WTC11 (cell line): Measurements from ENCODE around the gene RREB1. TPM values are rescaled to one million over a fixed set of nuclear protein-coding genes. Genes with fewer than 3 reads are reported as not detected.

Experiments used
- ATAC-seq: fragments of 200-7000 bp; cut with Tn5 transposase; 2 replicates; pipeline ENCODE4 v1.10.0; 2021; ENCODE audit warnings: mild to moderate bottlenecking, moderate library complexity
- CTCF ChIA-PET: fragments of 300-600 bp; sonication (Branson Sonifier 250); formaldehyde crosslinking; loops from one replicate; lab custom pipeline; 2021; ENCODE audit warnings: antibody characterized with exemption; lab: Charles Lee
- POLR2A ChIA-PET: fragments of 350-600 bp; sonication (Branson Sonifier 250); formaldehyde crosslinking; loops from one replicate; lab custom pipeline; 2021; ENCODE audit warnings: antibody characterized with exemption; lab: Charles Lee
- DNase-seq: peaks from one replicate; pipeline ENCODE4 v3.0.0; 2021; ENCODE audit warnings: low spot score
- H3K27ac Mint-ChIP-seq: 2 replicates; pipeline ENCODE4 v1.8.0; 2021; ENCODE audit warnings: mixed read lengths
- H3K27me3 Mint-ChIP-seq: 2 replicates; pipeline ENCODE4 v1.8.0; 2021; ENCODE audit warnings: low read depth, mild to moderate bottlenecking, moderate library complexity, mixed read lengths
- H3K36me3 Mint-ChIP-seq: 2 replicates; pipeline ENCODE4 v1.8.0; 2021; ENCODE audit warnings: mixed read lengths
- H3K4me1 Mint-ChIP-seq: 2 replicates; pipeline ENCODE4 v1.8.0; 2022; ENCODE audit warnings: mixed read lengths
- H3K4me3 Mint-ChIP-seq: 2 replicates; pipeline ENCODE4 v1.8.0; 2021; ENCODE audit warnings: mild to moderate bottlenecking, moderate library complexity, mixed read lengths
- H3K9me3 Mint-ChIP-seq: 2 replicates; pipeline ENCODE4 v1.8.0; 2021; ENCODE audit warnings: mixed read lengths
- ATF1 ChIP-seq: sonication (generic); formaldehyde crosslinking; IDR thresholded peaks from 2 replicates; pipeline ENCODE4 v1.8.1; 2023; ENCODE audit warnings: mild to moderate bottlenecking, moderate library complexity, missing genetic modification reagents
- ELF4 ChIP-seq: sonication (generic); formaldehyde crosslinking; IDR thresholded peaks from 2 replicates; pipeline ENCODE4 v1.8.1; 2022; ENCODE audit warnings: low read depth, mild to moderate bottlenecking, moderate library complexity, missing genetic modification reagents
- GRHL2 ChIP-seq: fragments of 250-450 bp; sonication (Bioruptor Pico); IDR thresholded peaks from 2 replicates; pipeline ENCODE4 v1.8.0; 2022; ENCODE audit warnings: mild to moderate bottlenecking, moderate library complexity; ENCODE audit not compliant: insufficient replicate concordance, severe bottlenecking
- JUN ChIP-seq: sonication (generic); formaldehyde crosslinking; IDR thresholded peaks from 2 replicates; pipeline ENCODE4 v1.8.0; 2023; ENCODE audit warnings: mild to moderate bottlenecking, missing genetic modification reagents
- NR1H2 ChIP-seq: sonication (generic); formaldehyde crosslinking; IDR thresholded peaks from 2 replicates; pipeline ENCODE4 v1.9.0; 2021; ENCODE audit warnings: mild to moderate bottlenecking, moderate library complexity, missing genetic modification reagents
- TEAD1 ChIP-seq: sonication (generic); formaldehyde crosslinking; IDR thresholded peaks from 2 replicates; pipeline ENCODE4 v1.8.0; 2022; ENCODE audit warnings: mild to moderate bottlenecking, missing genetic modification reagents
- TP53 ChIP-seq: sonication (generic); formaldehyde crosslinking; IDR thresholded peaks from 2 replicates; pipeline ENCODE4 v1.8.1; 2023; ENCODE audit warnings: mild to moderate bottlenecking, missing genetic modification reagents
- total RNA-seq: library from RNA; stranded (reverse); gene quantifications from 3 replicates; pipeline ENCODE4 v1.2.3, GENCODE V29; 2021
- TF ChIP-seq, protein P1 (sequence below): sonication (generic); formaldehyde crosslinking; IDR thresholded peaks from 2 replicates; pipeline ENCODE4 v1.8.0; 2022; ENCODE audit warnings: missing genetic modification reagents
- TF ChIP-seq, protein P2 (sequence below): sonication (generic); formaldehyde crosslinking; IDR thresholded peaks from 2 replicates; pipeline ENCODE4 v1.8.0; 2023; ENCODE audit warnings: missing genetic modification reagents
- TF ChIP-seq, protein P3 (sequence below): sonication (generic); formaldehyde crosslinking; IDR thresholded peaks from 2 replicates; pipeline ENCODE4 v1.8.0; 2022; ENCODE audit warnings: mild to moderate bottlenecking, missing genetic modification reagents
- TF ChIP-seq, protein P4 (sequence below): fragments of 250-450 bp; sonication (Bioruptor Pico); IDR thresholded peaks from 2 replicates; pipeline ENCODE4 v1.9.0; 2021; ENCODE audit warnings: moderate library complexity, mild to moderate bottlenecking, inconsistent platforms, borderline replicate concordance
- TF ChIP-seq, protein P5 (sequence below): sonication (generic); formaldehyde crosslinking; IDR thresholded peaks from 2 replicates; pipeline ENCODE4 v1.8.1; 2022; ENCODE audit warnings: mild to moderate bottlenecking, missing genetic modification reagents, moderate library complexity, borderline replicate concordance

The RREB1 gene
- total RNA-seq, 1 experiment from 2014 or later: 38.5 TPM

DNA sequence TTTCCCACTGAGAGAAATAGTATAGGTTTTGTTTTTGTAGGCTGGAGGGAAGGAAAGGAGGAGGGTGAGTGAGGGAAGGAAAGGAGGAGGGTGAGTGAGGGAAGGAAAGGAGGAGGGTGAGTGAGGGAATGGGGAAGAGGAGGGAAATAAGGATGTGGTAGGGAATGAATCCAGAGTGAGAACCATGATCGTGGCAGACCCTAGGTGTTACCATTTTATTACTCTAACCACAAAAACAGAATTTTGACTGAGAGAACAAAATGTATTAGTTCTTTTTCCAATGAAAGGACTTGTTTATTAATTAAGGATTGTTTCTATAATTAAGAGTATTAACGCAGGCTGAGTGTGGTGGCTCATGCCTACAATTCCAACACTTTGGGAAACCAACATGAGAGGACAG, 188.8 kb downstream of the RREB1 start:
- no peak overlapping the region for H3K4me3 Mint-ChIP-seq
- TF ChIP-seq GRHL2 (no peak), NR1H2 (CRISPR knock-in tag) (no peak), TEAD1 (CRISPR knock-in tag) (no peak), ELF4 (no peak), TP53 (CRISPR knock-in tag) (no peak)
- TF ChIP-seq, protein P1, sequence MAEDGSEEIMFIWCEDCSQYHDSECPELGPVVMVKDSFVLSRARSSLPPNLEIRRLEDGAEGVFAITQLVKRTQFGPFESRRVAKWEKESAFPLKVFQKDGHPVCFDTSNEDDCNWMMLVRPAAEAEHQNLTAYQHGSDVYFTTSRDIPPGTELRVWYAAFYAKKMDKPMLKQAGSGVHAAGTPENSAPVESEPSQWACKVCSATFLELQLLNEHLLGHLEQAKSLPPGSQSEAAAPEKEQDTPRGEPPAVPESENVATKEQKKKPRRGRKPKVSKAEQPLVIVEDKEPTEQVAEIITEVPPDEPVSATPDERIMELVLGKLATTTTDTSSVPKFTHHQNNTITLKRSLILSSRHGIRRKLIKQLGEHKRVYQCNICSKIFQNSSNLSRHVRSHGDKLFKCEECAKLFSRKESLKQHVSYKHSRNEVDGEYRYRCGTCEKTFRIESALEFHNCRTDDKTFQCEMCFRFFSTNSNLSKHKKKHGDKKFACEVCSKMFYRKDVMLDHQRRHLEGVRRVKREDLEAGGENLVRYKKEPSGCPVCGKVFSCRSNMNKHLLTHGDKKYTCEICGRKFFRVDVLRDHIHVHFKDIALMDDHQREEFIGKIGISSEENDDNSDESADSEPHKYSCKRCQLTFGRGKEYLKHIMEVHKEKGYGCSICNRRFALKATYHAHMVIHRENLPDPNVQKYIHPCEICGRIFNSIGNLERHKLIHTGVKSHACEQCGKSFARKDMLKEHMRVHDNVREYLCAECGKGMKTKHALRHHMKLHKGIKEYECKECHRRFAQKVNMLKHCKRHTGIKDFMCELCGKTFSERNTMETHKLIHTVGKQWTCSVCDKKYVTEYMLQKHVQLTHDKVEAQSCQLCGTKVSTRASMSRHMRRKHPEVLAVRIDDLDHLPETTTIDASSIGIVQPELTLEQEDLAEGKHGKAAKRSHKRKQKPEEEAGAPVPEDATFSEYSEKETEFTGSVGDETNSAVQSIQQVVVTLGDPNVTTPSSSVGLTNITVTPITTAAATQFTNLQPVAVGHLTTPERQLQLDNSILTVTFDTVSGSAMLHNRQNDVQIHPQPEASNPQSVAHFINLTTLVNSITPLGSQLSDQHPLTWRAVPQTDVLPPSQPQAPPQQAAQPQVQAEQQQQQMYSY (CRISPR knock-in tag): no peak
- TF ChIP-seq, protein P2, sequence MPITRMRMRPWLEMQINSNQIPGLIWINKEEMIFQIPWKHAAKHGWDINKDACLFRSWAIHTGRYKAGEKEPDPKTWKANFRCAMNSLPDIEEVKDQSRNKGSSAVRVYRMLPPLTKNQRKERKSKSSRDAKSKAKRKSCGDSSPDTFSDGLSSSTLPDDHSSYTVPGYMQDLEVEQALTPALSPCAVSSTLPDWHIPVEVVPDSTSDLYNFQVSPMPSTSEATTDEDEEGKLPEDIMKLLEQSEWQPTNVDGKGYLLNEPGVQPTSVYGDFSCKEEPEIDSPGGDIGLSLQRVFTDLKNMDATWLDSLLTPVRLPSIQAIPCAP (CRISPR knock-in tag): no peak
- TF ChIP-seq, protein P3, sequence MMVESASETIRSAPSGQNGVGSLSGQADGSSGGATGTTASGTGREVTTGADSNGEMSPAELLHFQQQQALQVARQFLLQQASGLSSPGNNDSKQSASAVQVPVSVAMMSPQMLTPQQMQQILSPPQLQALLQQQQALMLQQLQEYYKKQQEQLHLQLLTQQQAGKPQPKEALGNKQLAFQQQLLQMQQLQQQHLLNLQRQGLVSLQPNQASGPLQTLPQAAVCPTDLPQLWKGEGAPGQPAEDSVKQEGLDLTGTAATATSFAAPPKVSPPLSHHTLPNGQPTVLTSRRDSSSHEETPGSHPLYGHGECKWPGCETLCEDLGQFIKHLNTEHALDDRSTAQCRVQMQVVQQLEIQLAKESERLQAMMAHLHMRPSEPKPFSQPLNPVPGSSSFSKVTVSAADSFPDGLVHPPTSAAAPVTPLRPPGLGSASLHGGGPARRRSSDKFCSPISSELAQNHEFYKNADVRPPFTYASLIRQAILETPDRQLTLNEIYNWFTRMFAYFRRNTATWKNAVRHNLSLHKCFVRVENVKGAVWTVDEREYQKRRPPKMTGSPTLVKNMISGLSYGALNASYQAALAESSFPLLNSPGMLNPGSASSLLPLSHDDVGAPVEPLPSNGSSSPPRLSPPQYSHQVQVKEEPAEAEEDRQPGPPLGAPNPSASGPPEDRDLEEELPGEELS: no peak
- H3K36me3 Mint-ChIP-seq: peaks cover 67% of the 10 kb centered on the region
- H3K27me3 Mint-ChIP-seq: no peaks in the 10 kb centered on the region
- no peaks in the 10 kb centered on the region for H3K4me1 Mint-ChIP-seq
- DNase-seq (no peak), ATAC-seq (no peak)
- POLR2A ChIA-PET: no interaction called here
- CTCF ChIA-PET: interaction anchor here (0.6 kb wide), 1 partner anchor 681 kb away, joined by 3 read pairs; no protein-coding TSS in a partner anchor
- H3K27ac Mint-ChIP-seq: no peak overlapping the region
- no peaks in the 10 kb centered on the region for H3K9me3 Mint-ChIP-seq

DNA sequence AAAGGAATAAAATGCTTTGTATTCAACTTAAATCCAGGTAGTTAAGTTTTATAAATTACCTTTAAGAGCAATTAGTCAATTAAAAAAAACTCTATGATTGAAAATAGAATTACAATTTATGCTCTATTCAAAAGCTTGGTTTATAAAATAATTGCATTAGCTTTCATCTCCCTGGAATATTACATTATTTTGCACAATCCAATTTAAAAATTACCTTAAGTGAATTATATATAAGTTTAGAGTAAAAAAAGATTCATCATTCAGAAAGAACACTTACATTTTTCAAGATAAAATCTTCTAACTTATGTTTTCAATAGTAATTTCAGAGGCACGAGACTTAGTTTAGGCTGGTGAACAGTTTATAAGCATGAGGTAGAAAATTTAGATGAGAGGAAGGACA, 190.4 kb downstream of the RREB1 start:
- Mint-ChIP-seq H3K36me3 (peaks cover 69% of the 10 kb centered on the region), H3K4me1 (no peaks in the 10 kb centered on the region), H3K4me3 (no peak overlapping the region), H3K27me3 (no peaks in the 10 kb centered on the region), H3K27ac (no peak overlapping the region), H3K9me3 (no peaks in the 10 kb centered on the region)
- TF ChIP-seq, protein P4, sequence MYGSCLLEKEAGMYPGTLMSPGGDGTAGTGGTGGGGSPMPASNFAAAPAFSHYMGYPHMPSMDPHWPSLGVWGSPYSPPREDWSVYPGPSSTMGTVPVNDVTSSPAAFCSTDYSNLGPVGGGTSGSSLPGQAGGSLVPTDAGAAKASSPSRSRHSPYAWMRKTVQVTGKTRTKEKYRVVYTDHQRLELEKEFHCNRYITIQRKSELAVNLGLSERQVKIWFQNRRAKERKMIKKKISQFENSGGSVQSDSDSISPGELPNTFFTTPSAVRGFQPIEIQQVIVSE: no peak
- no peak for DNase-seq
- POLR2A ChIA-PET: no interaction called here
- ATAC-seq: no peak
- CTCF ChIA-PET: no interaction called here

DNA sequence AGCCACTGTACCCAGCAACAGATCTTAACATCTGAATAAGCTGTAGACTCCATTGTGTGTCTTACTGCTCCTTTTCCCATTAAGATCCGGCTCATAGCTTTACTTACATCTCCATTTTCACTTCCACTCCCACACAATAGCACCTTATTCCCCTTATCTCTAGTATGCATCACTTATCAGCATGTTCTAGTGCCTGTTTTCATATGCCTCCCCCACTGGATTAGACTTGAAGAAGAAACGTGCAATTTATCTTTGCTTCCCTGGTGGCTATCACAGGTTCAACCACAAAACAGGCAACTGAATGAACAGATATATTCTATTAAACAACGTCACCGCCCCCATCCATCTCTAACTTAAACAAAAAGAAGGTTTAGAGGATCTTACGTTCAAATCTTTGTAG, 193.2 kb downstream of the RREB1 start:
- H3K27ac Mint-ChIP-seq: no peak overlapping the region
- H3K36me3 Mint-ChIP-seq: peaks cover 82% of the 10 kb centered on the region
- no peaks in the 10 kb centered on the region for H3K9me3 Mint-ChIP-seq
- TF ChIP-seq ATF1 (CRISPR knock-in tag) (no peak), JUN (CRISPR knock-in tag) (no peak)
- TF ChIP-seq, protein P5, sequence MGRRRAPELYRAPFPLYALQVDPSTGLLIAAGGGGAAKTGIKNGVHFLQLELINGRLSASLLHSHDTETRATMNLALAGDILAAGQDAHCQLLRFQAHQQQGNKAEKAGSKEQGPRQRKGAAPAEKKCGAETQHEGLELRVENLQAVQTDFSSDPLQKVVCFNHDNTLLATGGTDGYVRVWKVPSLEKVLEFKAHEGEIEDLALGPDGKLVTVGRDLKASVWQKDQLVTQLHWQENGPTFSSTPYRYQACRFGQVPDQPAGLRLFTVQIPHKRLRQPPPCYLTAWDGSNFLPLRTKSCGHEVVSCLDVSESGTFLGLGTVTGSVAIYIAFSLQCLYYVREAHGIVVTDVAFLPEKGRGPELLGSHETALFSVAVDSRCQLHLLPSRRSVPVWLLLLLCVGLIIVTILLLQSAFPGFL (CRISPR knock-in tag): no peak
- TF ChIP-seq, protein P3: no peak
- H3K4me1 Mint-ChIP-seq: no peaks in the 10 kb centered on the region
- ATAC-seq (no peak), DNase-seq (no peak)
- no peak overlapping the region for H3K4me3 Mint-ChIP-seq
- CTCF ChIA-PET: no interaction called here
- POLR2A ChIA-PET: no interaction called here
- H3K27me3 Mint-ChIP-seq: no peaks in the 10 kb centered on the region

Other genes starting within 250 kb of the RREB1 start
- 86.4 to 96.7 TPM (median 91.6 TPM) in 3 replicates for gene SSR1, start 205.2 kb downstream of the RREB1 start, total RNA-seq